ENCODE measurements around the gene LDLRAD4.
A peak's percentile ranks its signal among the peaks of the same experiment; 100 is the strongest.

LDLRAD4 gene

DNA sequence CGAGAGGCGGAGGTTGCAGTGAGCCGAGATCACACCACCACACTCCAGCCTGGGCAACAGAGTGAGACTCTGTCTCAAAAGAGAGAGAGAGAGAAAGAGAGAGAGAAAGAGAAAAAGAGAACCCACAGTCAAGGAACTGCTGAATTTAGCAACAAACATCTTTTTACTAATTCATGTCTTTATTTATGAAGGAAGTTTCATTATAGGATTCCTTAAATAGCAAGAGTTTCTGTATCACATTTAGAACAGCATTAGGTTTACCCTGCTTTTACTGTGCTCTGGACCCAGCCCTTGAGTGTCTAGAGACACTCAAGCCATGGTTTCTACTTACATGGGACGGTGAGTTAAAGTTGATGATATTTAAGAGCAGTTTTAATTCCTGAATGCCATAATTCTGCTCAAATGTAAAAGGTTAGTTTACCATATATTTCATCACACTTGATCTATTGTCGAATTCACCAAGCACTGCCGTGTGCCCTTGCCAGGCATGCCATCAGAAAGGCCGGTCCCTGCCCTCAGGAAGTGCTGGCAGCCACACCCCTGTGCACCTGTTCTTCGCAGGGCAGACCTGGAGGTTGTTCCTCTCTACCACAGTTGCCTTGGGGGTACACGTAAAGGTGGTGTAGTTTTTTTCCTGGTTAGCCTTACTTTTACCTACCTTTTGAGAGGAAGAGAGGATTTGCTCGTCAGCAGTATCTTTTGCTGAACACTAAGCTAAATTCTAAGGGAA is 153.3 kb downstream of the LDLRAD4 start:
- H3K27me3 ChIP-seq: no peaks in the 10 kb centered on the region
- TF ChIP-seq, protein P1, sequence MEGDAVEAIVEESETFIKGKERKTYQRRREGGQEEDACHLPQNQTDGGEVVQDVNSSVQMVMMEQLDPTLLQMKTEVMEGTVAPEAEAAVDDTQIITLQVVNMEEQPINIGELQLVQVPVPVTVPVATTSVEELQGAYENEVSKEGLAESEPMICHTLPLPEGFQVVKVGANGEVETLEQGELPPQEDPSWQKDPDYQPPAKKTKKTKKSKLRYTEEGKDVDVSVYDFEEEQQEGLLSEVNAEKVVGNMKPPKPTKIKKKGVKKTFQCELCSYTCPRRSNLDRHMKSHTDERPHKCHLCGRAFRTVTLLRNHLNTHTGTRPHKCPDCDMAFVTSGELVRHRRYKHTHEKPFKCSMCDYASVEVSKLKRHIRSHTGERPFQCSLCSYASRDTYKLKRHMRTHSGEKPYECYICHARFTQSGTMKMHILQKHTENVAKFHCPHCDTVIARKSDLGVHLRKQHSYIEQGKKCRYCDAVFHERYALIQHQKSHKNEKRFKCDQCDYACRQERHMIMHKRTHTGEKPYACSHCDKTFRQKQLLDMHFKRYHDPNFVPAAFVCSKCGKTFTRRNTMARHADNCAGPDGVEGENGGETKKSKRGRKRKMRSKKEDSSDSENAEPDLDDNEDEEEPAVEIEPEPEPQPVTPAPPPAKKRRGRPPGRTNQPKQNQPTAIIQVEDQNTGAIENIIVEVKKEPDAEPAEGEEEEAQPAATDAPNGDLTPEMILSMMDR (IDR thresholded peaks at IDR 0.05): no peak
- H3K4me1 ChIP-seq: peaks cover 4 to 29% (median 21%) of the 10 kb centered on the region in 4 donors
- H3K9me3 ChIP-seq: no peaks in the 10 kb centered on the region
- no peaks in the 10 kb centered on the region for H3K36me3 ChIP-seq
- intact Hi-C loops (cut with DNase I; ENCODE audit: low total_unique reads): no loop called here
- DNase-seq: no peak
- H3K27ac ChIP-seq: no peak overlapping the region
- H3K4me3 ChIP-seq: no peak overlapping the region

DNA sequence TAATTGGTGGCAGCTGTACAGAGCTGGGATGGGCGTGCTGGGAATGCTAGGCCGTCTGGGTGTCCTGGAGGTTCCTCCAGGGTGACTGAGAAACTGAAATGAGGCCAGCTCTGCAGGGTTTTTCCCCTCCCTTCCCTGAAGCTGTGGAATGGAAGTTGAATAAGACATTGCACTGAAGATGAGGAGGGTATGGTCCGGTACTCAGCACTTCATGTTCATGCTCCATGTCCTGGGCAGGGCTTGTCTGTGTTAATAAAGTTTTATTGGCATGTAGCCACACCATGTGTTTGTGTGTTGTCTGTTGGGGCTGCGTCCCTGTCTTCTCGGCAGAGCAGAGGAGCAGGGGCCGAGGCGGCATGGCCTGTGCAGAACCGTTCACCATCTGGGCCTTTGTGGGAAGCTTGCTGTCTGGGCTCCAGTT is 154.0 kb downstream of the LDLRAD4 start:
- Histone ChIP-seq H3K27me3 (no peaks in the 10 kb centered on the region), H3K4me1 (peaks cover 4 to 29% (median 21%) of the 10 kb centered on the region in 4 donors), H3K36me3 (no peaks in the 10 kb centered on the region), H3K4me3 (no peak overlapping the region), H3K27ac (no peak overlapping the region), H3K9me3 (no peaks in the 10 kb centered on the region)
- TF ChIP-seq, protein P1 (IDR thresholded peaks at IDR 0.05): no peak
- intact Hi-C loops (cut with DNase I; ENCODE audit: low total_unique reads): no loop called here
- no peak for DNase-seq

DNA sequence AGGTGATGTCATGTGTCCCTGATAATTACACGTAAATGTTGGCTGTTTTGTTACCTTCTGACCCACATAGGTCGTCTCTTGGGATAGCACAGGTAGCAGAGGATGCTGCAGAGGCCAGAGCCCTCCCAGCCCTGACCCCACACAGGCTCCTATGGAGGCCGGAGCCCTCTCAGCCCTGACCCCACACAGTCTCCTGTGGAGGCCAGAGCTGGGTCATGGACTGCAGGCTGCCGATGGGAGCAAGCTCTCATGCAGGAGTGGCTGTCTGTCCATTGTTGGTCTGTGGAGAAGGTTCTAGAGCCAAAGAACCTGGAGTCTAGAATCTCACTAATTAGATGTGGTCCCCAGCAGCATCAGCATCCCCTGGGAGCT is 155.5 kb downstream of the LDLRAD4 start:
- Histone ChIP-seq H3K4me1 (peaks cover 4 to 36% (median 26%) of the 10 kb centered on the region in 4 donors), H3K36me3 (no peaks in the 10 kb centered on the region), H3K27me3 (no peaks in the 10 kb centered on the region), H3K27ac (peak overlapping the region in 1 of 2 donors; percentile 69), H3K9me3 (no peaks in the 10 kb centered on the region), H3K4me3 (no peak overlapping the region)
- TF ChIP-seq, protein P1 (IDR thresholded peaks at IDR 0.05): no peak
- DNase-seq: no peak
- intact Hi-C loops (cut with DNase I; ENCODE audit: low total_unique reads): no loop called here

DNA sequence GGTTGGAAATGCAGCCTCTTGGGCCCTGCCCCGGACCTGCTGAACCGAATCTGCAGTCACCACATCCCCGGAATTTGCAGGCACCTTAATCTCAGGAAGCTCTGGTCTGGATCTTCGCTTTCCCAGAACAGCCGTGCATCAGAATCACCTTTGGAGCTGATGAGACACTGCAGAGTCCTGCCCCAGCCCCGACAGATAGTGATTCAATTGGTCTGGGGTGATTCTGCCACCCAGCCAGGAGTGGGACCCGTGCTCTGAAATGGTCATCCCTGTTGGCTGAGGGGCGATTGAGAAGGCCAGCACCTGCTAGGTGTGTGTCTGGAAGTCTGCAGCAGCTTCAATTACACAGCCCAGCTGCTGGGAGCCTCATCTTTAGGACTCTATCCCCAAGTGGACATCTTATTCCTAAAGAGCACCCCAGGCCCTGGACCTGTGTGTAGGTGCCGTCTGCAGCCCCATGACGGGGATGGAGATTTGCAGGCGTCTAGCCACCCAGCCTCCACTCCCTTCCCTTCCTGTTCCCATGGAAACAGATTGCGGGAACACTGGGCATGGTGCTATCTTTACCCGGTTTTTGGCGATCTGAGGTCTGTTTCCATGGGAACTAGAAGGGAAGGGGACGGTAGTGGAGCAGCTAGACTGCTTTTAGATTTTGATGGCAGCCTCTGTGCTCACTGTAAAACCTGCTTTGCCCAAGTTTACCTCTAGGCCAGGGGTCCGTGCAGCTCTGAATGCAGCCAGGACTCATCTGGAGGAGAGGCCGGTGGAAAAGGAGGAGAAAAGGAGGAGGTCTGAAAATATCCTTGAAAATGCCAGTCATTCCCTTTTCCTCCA is 156.1 kb downstream of the LDLRAD4 start:
- TF ChIP-seq, protein P1 (IDR thresholded peaks at IDR 0.05): no peak
- H3K27ac ChIP-seq: peak overlapping the region; percentile 69 to 71
- peaks cover 4 to 38% (median 29%) of the 10 kb centered on the region in 4 donors for H3K4me1 ChIP-seq
- H3K4me3 ChIP-seq: peak overlapping the region in 1 of 2 donors; percentile 18
- DNase-seq: no peak
- H3K27me3 ChIP-seq: no peaks in the 10 kb centered on the region
- no peaks in the 10 kb centered on the region for H3K9me3 ChIP-seq
- intact Hi-C loops (cut with DNase I; ENCODE audit: low total_unique reads): loop anchor here (5.0 kb wide), 1 partner anchor 157 kb away; the partner anchor contains the start of gene LDLRAD4
- H3K36me3 ChIP-seq: no peaks in the 10 kb centered on the region

DNA sequence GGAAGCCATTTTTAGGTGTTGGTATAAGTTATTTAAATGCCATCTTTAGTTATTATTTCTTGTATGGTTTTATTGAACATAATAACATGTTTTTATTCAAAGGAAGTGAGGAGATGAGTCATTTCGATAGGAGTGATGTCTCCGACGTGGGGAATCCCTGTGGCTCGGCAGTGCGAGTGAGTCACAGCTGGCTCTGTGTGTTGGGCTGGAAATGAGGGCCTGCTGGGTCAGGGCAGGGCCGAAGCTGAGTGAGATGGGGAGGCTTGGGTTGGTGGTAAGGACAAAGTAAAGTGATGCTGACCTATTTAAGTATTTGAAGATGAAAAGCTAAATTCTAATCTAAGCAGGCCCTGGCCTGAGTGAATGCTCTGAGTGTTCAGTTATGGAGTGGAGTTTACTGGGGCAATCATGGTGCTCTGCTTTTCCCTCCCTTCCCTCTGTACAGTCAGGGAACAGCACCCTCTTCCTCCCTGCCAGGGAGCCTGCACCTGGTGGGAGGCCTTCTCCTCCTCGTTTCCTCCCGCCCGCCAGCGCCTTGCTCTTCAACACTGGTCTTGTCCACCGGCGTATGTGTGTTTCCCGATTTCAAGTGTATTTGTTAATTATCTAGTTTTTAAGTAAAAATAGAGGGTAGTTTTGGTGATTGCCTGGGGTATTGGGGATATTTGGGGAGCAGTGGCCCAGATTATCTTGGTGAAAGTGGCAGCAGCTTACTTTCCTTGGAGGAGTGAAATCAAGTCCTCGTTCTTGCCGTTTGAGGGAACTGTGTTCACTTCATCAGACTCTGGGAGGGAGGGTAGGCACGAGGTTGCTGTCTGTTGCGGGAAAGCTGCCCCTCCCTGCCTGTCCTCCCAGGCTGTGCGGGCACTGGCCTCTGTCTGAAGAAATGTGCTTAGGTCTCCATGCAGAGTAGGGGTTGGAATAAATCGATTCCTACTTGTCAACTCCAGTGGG is 157.0 kb downstream of the LDLRAD4 start:
- H3K4me3 ChIP-seq: peak overlapping the region in 1 of 2 donors; percentile 18
- H3K4me1 ChIP-seq: peaks cover 4 to 46% (median 33%) of the 10 kb centered on the region in 4 donors
- no peaks in the 10 kb centered on the region for H3K36me3 ChIP-seq
- H3K27me3 ChIP-seq: no peaks in the 10 kb centered on the region
- H3K9me3 ChIP-seq: no peaks in the 10 kb centered on the region
- H3K27ac ChIP-seq: peak overlapping the region; percentile 69 to 71
- peak; percentile 89 to 90 for DNase-seq
- TF ChIP-seq, protein P1 (IDR thresholded peaks at IDR 0.05): no peak
- intact Hi-C loops (cut with DNase I; ENCODE audit: low total_unique reads): loop anchor here (5.0 kb wide), 1 partner anchor 158 kb away; the partner anchor contains the start of gene LDLRAD4

All from tibial artery (tissue), 4 donors.